NCI-H1092 (cell line): Measurements from ENCODE around the gene SLC22A7.
"Not testable (repeated sequence)": the region's sequence is repeated elsewhere in the genome, so short reads cannot be mapped to it uniquely, and the experiment has no call there.

Experiments
- DNase-seq: peaks from one replicate; lab custom pipeline; 2025; lab: John Stamatoyannopoulos, UW

SLC22A7 gene

GRCh38 chr6:43339168-43339567 lies 41.1 kb downstream of the SLC22A7 start:
- no peak for DNase-seq

DNA sequence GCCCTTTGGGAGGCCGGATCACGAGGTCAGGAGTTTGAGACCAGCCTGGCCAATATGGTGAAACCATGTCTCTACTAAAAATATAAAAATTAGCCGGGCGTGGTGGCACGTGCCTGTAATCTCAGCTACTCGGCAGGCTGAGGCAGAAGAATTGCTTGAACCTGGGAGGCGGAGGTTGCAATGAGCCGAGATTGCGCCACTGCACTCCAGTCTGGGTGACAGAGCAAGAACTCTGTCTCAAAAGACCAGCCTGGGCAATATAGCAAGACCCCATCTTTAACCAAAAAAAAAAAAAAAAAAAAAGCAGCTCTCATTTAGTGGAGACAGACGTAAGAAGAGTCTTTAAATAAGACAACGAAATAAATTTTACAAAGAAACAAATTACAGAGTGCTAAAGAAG lies 48.2 kb downstream of the SLC22A7 start:
- not testable (repeated sequence) for DNase-seq

GRCh38 chr6:43347021-43347420 lies 49.0 kb downstream of the SLC22A7 start:
- DNase-seq = no peak

DNA sequence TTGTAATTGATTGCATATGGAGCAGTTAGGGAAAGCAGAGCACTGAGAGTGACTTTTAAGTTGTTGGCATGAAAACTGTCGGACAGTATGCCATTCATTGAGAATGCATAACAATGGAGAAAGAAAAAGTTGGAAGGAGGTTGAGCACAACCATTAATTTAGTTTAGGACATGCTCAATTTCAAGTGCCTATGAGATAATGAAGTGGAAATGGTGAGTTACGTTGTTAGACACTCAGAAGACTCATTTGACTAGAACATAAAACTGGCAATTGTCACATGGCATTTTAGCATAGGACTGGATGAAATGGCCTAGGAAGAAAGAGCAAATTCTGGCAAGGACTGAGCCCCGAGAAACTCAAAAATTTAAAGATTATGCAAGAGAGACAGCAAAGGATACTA lies 49.4 kb downstream of the SLC22A7 start:
- DNase-seq = no peak

DNA sequence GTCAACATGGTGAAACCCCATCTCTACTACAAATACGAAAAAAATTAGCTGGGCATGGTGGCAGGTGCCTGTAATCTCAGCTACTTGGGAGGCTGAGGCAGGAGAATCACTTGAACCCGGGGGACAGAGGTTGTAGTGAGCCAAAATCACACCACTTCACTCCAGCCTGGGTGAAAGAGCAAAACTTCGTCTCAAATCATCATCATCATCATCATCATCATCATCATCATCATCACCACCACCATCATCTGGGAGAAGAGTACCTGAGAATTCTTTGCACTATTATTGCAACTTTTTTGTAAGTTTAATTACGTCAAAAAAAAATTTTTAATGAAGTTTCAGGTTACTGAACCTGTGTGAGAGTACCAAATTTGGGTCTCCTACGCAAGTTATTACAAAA lies 53.9 kb downstream of the SLC22A7 start:
- not testable (repeated sequence) for DNase-seq
